Brain pericyte (primary cell): ENCODE measurements around the gene CXCL14.

Experiments
- DNase-seq: peaks from one replicate; pipeline ENCODE4 v3.0.0-alpha.2; 2012; ENCODE audit warnings: low read depth, low spot score

CXCL14 gene

DNA sequence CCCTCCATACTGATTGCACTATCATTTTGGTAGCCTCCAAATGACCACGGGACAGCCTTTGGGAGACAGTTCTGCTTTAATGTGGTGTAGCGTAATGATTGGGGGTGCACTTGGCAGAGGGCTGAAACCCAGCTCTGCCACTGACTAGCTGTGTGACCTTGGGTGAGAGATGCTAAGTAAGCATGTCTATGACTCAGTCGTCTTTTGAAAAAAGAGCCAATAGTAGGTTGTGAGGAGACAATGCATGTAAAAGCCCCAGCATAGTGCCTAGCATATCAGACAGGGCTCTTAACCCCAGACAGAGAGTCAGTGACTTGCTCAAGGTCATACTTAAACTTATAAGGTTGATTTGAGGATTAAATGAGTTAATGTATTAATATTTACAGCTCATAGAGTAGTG, 18.0 kb upstream of the CXCL14 start:
- DNase-seq = no peak

DNA sequence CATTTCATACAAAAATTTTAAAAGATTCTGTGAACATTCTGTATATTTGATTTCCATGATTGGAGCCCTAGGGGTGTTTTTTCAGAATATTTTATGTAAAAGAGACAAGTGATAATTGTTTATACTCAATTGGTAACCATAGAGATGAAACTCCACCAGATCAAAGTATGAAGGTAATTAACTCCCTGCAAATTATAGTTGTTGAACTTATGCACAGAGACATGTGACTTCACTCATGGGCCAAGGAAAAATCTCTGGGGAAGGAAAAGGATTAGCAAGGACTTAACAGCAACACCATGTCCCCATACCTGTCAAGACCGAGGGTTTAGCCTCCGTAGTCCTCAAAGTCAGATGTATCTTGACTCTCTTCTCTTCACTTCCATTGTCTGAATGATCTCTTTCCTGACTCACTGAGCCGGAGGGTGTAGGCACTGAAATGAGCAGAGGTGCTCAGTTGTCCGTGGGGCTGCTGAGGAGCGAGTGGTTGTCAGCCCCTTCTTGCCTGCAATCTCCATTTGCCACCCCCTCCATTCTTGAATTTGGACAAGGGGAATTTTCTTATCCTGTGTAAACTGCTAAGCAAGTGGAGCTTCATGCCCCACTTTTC, 17.5 kb upstream of the CXCL14 start:
- no peak for DNase-seq

DNA sequence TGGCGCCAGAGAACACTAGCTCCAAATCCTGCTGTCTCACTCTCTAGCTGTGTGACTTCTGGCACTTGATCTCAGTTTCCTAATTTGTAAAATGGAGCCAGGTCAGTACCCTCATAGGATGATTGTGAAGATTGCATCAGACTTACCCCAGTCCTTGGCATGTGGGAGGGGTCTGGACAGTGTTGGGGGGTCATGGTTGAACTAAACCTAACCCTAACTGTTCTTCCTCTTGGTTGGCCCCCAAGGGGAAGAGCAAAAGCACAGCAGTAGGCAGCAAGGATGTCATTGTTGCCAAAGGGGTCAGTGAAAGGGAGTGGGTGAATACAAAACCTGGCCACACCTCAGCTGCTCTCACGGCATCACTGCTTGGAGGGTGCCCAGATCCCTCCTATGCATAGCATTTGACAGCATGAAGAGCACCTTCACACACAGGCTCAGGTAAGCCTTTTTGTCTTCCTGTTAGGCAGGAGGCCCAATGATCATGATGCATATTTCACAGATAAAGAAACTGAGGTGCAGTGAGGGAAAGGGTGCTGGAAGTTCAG, 15.7 kb upstream of the CXCL14 start:
- no peak for DNase-seq

DNA sequence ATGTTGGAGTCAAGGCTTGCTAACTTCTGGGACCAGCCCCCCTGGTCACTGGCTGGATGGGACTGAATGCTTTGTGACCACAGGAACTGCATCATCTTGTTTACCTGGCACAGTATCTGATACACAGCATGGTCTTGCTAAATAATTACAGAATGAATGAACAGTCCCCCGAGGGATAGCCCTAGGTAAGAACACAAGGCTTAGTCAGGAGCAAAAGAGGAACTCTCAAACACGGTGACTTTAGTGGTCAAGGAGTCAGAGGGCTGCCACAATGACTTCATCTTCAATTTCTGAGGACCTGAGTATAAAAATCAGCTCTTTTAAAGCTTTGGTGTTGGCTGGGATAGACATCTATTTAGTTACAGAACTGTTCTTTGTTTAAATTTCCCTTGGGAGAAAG, 15.1 kb upstream of the CXCL14 start:
- DNase-seq = no peak

DNA sequence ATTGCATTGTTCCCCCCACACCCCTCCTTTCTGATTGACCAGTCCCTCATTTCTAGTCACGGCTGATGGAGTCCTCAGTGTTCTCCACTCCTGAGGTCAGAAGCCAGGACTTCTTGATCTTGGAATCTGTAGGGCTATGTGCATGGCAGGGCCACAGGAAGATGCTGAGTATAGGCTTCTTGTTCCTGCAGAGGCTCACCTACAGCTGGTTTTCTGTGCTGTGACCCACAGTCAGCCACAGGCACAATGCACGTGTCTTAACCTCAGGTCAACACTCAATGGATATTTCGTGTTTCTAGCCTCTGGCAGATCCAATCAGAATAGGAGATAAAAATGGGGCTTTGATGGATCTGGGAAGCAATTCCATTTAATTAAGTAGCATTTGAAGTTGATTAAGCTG, 14.3 kb upstream of the CXCL14 start:
- DNase-seq = no peak

DNA sequence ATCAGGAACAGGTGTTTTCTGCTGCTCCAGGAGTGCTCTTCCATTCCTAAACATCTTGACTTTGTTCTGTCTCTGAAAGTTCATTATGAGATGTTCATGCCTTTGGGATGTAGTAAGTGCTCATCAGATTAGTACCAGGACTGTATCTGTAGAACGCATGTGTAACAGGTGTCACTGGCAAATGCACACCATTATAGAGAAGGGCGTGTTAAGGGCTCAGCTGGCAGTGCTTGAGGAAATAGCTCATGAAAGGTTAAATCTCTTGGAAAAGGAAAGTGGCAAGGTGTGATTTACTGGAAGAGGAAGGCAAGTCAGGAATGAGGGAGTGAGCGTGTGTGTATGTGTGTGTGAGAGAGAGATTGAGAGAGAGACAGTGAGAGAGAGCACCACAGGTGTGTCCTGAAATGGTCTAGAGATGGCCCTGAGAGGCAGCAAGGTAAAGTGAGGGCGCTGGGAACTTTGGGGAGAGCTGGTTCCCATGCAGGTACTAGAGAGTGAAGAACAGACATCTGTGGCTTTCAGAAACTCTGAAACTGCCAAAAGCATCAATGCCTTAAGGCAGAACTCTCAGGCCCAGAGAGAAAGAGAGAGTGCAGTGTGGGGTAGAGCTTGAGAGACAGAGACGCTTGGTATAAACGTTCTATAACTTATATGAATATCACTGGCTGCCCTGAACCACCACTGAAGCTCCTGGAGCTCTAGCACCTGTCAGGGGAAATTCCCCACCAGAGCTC, 13.7 kb upstream of the CXCL14 start:
- DNase-seq = no peak

DNA sequence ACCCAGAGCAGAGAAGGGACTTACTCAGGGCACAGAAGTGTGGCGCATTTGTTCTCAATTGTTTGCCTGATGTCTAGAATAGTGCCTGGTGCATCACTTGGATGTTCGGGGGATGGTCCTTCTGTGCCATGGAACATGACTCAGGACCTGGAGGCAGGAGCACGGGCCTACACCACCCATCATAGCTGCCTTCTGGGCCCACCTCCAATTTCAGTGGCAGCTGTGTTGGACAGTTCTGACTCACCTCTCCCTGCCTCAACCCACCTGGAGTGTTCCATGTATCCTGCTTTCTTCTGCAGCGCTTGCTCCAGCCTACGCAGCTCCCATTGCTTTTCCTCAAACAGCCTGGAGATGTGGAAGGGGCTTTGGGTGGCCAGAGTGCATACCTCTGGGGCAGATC, 12.5 kb upstream of the CXCL14 start:
- no peak for DNase-seq

DNA sequence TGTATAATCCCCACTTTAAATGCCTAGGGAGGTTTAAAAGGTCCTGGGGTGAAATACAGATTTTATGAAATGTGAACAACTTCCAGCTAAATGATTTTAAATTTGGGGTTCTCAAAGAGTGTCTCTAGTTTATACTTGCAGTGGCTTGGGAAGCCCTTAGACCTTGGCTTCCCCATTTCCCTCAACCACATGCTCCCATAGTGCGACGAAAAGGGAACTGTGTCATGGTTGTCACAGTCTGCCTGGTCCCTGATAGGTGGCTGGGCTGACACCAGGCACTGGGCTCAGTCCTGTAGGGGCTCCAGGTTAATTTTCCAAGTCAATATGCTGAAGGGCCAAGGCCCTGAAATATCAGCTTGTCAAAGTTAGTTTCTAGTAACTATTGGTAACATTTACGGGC, 10.4 kb upstream of the CXCL14 start:
- no peak for DNase-seq

DNA sequence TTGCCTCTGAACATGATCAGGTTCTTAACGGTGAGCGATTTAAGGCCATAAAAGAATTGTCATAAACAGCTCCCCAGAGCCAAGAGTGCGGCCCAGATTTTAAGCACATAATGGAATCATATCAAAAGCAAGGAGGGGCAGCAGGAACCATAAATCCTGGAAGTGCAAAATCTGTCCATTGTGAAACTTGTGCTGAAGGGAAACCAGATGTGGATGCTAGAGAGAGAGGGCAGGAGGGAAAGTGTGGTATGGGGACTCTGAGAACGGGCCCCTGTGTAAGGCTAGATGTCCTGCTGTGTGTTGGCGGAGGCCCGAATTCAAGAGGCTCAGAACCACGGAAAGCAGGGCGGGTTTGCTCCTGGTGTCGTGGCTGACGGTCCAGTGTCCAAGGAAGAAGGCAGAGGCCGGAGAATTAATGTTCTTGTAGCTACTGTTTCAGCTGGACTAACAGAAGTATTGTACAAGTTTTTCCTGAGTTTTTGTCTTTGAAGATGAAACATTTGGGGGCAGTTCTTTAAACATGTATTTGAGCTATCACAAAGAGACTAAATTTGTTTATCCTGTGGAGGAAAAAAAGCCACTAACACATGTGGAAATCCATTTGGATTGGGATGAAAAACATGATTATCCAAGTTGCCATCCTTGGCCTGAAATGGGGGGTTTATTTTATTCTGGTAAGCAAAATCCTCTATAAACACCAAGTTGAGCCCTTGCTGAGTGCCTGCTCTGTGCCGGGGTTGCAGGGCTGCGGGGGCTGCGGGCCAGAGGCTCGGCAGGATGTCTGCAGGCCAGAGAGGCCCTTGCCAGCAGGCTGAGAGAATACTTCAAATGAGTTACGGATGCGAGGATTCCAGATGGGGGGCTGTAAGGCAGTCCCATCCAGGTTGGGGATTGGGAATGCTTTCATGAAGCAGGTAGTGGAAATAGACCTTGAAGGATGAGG, 9.2 kb upstream of the CXCL14 start:
- no peak for DNase-seq

DNA sequence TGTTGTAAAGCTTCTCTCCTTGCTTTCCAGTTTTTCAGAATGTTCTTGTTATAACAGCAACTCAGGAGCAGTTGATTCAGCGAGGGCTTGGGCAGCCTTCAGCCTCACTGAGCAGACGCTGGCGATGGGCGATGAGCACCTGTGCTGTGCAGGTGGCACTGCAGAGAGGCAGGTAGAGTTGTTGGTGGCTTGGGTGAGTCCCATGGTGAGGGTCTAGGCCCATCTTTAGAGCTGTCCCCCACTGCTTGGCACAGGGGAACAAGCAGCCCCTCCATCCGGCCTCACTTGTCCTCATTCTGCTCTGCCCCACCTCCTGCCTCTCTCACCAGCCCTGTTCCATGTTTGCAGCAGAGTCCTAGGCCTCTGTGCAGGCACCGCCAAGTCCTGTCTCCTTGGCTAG, 6.1 kb upstream of the CXCL14 start:
- DNase-seq = no peak

DNA sequence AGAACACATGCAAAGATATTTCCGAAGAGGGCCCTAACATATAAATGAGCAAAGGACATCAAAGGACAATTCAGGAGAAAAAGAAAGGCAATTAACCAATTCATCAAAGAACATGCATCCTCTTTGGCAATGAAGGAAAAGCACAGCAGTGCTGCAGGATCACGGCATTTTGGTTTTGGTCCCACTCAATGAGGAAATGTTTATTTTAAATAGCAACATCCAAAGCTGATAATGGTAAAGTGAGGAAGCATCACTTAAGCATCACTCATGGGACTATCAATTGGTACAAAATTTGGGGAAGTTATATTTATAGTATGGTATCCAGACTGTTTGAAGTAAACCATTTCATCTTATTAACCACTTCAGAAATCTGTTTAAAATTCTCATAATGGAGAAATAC, 5.5 kb upstream of the CXCL14 start:
- DNase-seq = no peak

DNA sequence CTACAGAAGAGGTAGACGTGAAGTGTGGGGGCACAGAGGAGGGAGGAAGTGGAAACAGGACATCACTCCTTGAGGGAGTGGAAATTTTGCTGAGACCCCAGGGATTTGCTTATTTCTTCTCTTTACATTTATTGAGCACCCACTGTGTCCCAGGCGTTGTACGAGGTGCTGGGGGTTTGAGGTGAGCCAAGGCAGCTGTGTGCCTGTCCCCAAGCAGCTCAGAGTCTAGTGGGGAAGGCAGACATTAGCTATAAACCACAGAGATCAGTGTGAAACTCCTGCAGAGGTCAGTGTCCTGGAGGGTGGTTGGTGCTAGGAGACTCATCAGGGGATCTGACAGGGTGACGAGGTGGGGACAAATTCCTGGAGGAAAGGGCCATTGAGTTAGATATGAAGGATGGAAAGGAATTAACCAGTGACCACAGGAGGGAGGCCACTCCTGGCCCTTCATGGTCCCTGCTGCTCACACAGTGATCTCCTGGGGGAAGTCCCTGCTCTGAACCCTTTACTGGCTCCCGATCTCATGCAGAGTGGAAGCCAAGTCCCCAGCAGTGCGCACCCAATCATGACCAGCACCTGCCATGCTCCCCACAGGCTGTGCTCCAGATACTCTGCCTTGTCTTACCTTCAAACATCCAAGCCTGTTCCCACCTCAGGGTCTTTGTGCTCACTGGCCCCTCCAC, 3.4 kb upstream of the CXCL14 start:
- DNase-seq = no peak

DNA sequence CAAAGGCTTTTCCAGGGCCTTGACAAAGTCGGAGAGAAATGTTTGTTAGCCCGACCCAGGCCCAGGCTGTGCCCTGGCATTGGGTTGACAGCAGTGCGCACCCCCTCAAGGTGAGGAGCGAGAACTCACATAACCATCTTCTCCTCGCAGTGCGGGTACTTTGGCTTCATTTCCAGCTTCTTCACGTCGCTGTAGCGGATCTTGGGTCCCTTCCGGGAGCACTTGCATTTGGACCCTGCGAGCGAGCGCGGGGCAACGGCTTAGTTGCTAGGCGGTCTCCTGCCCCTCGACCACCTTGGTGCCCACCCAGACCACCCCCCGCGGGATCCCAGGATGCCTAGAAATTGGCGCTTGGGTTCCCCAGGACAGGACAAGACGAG, 496 bp downstream of the CXCL14 start:
- DNase-seq = no peak

DNA sequence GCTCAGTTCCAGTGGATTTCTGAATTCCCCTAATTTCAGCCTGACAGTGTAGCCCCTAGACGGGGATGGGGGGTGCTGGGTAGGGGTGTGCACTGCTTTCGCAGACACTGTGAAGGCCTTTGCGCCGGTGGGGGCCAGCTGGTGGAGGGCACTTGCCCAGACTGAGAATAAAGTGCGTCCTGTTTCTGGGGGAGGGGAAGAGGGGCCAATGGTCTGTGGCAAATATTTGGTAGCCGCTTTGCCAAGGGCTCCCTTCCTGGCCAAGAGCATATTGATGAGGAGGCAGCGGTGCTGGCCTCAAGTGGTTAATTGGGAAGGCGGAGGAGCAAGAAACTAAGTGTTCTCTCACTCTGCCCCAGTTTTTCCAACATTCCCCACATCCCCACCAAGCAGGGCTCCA, 1.4 kb downstream of the CXCL14 start:
- DNase-seq = no peak

DNA sequence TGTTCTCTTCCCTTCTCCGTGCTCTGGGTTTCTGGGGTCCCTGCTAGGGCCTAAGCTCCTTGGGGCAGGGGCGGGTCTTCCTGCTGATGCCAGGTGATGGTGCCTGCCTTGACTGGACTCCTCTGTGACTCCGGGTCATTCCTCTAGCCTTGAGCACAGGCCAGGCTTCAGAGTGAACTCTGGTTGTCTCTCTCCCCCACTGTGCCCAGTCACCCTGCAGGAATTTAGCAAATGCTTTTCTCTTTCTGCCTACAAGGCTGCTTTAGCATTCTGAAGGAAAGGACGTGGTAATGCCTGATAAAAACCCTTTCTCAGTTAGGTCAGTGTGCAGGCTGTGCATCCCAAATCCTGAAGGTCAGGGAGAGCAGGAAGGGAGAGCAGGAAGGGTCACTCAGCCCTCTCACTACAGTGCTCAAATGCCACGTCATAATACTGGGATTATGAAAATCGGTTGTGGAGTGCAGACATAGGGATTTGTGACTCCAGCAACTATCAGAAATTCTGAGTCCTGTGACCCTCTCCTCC, 2.7 kb downstream of the CXCL14 start:
- DNase-seq = no peak

DNA sequence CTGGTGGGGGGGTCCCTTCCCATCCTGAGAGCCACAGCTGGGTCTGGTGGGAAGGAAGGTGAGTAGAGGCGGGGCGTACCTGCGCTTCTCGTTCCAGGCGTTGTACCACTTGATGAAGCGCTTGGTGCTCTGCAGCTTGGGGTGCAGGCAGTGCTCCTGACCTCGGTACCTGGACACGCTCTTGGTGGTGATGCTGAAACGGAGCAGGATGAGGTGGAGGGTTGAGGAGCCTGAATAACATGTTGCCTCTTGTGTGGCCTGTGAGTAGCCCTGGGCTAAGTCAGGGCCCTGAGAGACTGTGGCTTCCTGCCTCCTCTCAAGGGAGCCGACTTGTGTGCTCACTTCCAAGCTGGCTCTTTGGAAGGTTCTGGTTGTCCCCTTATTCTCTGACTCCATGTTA, 4.3 kb downstream of the CXCL14 start:
- DNase-seq = no peak

DNA sequence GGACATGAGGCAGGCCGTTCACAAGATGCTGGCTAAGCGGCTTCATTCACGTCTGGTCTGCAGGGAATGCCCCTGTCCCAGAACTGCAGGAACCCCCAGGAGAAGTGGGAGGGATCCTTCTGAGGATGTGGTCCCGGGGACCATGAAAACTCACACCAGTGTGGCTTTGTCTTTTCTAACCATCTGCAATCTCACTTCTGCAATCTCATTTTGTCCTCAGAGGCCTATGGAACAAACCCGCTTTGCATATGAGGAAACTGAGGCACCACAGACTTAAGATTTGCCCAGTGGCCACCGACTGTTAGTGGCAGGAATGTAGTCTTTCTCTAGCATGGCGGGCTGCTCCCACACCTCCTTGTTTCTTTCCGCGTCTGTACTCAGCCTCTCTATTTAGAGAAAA, 6.9 kb downstream of the CXCL14 start:
- DNase-seq = no peak

DNA sequence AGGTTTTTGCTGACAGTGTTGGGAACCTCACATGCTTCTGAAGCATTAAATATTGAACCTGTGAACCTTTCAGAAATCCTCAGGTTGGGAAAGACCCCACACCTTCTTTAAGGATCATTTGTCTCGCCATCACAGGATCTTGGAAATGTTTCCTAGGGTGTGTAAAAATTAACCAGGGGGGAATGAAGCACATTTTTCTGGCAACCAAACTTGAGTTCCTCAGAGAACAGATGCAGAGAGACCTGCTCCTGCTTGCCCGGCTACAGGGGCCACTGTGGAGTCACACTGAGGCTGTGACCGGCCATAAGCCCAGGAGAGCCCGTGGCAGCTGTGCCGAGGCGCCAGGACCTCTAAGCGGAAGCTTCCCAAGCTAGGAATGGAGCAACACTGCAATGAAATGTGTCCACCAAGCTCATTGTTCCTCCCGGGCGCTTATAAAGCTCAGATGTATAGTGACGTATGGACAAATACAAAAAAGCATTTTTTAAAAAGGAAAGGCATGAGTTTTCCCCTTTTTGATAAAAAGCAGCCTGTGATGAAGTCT, 7.7 kb downstream of the CXCL14 start:
- no peak for DNase-seq

DNA sequence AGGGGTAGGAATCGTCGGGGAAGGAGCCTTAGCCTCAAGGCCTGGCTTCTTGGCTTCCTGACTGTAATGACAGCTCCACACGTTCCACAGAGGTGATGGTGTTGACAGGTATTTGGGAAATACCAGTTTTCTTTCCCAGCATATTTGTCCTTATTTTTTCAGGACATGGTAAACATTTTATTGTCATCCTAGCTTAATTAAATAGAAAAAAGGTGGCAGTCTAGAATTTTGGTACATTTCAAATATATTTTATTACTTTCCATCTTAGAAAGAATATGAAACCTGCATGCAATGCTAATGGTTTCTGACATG, 8.4 kb downstream of the CXCL14 start:
- DNase-seq = no peak

DNA sequence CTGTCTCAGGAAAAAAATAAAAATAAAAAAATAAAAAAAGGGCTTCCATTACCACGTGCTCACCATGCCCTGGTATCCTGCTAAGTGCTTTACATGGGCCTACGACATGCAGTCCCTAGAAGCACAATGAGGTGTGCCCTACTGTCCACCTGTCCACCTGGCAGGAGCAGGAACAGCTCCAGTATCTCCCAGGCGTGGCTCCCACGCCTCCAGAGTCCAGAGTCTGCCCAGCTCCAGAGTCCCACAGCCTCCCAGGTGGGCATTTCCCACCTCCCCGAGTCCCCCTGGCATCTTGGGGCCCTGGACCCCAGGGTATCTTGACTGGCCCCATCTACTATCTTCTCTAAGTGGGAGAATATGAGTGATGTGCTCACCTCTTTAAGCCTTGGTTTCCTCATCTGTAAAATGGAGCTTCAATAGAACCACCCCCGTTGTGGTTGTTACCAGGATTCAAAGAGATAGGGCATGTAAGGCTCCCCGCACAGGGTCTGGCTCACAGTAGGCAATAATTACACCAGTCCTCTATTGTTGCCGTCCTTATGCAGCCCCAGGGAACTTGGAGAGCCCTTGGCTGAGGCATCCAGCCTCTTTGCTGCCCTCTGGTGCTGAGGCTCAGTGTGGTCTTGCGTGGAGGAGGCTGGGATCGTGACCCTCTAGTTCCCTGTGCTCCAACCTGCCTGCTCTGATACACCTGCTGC, 8.9 kb downstream of the CXCL14 start:
- DNase-seq = no peak

DNA sequence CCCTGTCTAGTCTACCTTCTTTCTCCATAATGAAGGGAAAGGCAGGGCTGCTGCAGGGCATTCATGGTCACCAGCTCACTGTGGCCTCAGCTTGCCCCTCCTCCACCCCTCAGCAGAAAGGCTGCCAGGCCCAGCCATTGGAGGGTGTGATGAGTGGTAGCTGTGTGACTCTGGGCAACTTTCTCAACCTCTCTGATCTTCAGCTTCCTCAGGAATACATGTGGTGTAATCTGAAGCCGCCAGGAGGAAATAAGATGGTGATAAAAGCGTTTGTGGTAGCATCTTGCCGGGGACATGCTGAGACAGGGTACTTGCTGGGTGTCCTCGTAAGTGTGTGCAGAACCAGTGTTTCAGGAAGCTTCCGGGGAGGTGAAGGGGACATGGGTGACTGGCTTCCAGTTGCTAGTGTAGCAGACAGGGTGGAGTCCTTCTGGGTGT, 9.8 kb downstream of the CXCL14 start:
- no peak for DNase-seq
